GM18526 (cell line): ENCODE data around the gene NAT16.

Experiments used
- POLR2A ChIP-seq: IDR thresholded peaks from 3 replicates; pipeline ENCODE4 v1.6.1; 2011; ENCODE audit not compliant: insufficient read length; ENCODE audit errors: extremely low read depth

Gene NAT16

DNA sequence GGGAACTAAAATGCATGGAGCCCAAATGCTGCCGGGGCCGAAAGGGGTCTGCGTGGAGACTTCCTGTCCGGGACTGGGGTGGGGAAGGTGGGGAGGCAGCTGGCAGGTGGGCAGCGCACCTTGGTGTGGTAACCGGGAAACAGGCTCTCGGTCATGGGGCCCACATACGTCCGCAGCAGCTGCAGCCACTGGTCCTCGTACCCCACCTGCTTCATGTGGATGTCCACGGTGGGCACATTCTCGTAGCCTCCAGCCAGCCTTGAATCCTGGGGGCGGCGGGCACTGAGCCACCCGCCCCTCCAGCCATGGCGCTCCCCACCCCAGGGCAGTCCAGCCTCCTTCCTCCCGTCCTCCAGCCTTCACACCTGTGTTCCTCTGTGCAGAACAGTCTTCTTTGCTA, 27.4 kb upstream of the NAT16 start:
- TF ChIP-seq POLR2A: no peak

DNA sequence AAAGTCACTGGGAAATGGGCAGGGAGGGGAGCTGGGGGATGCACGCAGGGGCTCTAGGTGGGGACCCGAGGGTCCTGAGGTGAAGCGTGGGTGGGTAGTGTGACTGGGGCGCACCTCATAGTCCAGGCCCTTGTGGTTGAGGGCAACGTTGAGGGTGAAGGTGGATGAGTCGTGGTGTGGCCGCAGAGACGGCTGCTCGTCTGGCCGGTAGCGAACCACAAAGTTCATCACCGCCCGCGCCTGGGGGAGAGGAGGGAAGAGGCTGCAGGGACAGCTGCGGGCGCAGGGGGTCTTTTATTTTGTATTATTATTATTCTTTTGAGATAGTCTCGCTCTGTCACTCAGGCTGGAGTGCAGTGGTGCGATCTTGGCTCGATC, 26.6 kb upstream of the NAT16 start:
- no peak for TF ChIP-seq POLR2A

DNA sequence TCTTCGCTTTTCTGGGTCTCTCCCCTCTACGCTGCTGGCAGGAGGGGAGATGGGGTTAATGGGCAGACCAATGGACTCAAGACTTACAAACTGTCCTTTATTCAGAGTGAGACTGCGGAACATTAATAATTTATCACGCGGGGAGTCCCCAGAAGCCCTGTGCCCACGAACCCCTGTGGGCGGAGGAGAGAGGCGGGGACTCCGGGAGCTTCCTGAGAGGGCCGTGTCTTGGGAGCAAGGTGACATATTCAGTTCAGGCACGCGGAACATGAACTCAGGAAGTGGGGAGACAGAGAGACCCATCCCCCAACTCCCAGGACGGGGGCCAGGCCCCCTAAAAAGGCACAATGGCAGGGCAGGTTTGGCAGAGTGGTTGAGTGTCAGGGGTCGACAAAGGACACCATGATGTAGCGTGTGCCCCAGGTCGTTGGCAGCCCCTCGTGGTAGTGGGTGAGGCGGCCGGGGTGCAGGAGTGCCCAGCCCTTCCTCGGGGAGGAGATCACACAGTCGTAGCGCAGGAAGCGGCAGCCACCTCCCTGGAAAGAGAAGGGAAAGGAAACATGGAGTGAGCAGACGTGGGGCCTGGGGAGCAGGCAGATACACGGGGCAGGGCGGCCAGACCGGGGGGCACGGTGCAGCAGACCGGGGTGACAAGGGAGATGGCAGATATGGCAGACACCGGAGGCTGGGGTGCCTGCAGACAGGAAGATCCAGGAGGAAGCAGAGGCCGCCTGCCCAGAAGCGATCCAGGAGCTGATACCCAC, 26.0 kb upstream of the NAT16 start:
- TF ChIP-seq POLR2A: no peak

DNA sequence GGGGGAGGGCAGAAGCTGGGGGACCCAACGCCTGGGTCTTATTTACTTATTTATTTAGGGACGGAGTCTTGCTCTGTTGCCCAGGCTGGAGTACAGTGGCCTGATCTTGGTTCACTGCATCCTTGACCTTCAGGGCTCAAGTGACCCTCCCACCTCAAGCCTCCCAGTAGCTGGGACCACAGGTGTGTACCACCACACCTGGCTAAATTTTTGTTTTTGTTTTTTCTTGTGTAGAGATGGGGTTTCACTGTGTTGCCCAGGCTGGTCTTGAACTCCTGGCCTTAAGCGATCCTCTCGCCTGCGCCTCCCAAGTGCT, 22.5 kb upstream of the NAT16 start:
- TF ChIP-seq POLR2A: no peak

DNA sequence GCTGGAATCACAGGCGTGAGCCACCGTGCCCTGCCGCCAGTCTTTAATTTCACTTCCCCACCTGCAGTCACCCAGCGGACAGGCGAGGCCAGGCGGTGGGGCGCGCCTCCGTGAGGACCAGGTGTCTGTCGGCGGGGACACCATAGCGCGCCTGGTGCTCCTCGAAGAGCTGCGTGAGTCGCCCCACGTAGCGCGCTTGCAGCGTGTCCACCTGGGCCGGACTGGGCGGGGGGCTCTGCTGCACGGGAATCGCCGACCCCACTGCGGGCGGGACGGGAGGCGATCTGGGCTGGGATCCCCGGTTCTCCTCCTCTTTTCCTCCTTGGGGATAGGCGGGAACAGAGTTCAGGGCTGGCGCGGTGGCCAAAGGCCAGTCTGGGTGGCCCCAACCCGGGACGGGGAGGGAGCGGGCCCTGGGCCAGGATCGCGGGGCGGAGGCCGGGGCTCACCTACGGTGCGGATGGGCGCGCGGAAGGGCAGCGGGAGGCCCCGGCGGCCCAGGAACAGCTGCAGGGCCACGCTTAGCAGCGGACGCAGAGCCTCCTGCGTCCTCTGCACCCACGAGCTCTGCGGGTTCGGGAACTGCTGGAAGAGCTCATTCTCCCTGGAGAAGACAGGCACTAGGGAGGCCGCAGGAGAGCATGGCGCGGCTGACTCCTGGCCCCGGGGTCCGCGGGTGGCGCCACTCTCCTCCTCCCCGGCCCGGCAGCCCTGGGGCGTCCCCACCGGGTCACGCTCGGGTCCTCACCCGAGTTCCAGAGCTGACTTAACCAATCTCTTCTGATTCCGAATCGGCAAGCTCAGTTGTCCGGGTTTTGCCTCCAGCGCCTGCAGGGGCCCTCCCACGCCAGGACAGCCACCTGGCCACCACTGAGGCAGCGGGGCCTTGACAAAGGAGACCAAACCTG, 21.9 kb upstream of the NAT16 start:
- no peak for TF ChIP-seq POLR2A

DNA sequence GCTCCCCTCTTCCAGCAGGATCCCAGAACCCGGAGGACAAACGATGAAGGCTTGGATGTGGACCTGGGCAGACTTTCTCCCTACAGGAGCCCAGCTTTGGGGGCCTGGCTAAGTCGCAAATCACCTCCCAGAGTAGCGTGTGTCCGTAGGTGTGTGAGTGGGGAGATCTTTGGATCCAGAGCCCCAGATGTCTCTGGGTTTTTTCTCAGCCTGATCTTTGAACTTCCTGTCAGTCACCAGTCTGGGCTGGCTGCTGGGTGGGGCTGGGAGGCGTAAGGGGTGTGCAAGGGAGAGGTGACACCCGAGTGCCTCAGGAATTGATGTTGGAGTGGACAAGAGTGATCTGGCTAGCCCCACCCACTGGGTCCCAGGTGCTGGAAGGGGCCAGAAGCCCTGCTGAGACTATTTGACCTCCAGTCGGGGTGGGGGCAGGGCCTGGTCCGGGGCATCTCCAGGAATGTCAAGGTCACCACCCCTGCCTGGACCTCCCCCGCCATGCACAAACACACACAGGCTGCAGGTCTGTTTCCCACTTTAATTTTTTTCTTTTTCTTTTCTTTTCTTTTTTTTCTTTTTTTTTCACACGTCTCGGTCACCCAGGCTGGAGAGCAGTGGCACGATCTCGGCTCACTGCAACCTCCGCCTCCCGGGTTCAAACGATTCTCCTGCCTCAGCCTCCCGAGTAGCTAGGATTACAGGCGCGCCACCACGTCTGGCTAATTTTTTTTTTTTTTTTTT, 20.9 kb upstream of the NAT16 start, which contains the start of gene MOGAT3:
MOGAT3 (minus strand) TSS at position 175 of the 738 bp plus-strand sequence. CDS start 182 bp downstream, outside the sequence.
- TF ChIP-seq POLR2A: no peak

DNA sequence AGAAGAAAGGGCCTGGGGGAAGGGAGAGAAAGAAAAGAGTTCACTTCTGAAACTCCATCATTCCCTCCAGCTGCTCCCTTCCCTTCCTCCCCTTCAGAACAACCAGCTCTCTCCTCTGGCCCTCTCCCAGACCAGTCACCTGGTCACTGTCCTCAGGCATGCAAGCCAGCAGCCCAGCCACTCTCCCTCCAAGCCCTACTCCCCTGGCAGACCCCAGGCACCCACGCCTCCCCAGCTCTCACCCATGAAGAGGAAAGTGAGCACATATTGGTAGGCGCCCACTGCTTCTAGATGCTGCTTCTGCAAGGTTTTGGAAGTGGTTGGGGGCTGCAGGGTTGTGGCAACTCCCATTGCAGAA, 20.4 kb upstream of the NAT16 start:
- no peak for TF ChIP-seq POLR2A

DNA sequence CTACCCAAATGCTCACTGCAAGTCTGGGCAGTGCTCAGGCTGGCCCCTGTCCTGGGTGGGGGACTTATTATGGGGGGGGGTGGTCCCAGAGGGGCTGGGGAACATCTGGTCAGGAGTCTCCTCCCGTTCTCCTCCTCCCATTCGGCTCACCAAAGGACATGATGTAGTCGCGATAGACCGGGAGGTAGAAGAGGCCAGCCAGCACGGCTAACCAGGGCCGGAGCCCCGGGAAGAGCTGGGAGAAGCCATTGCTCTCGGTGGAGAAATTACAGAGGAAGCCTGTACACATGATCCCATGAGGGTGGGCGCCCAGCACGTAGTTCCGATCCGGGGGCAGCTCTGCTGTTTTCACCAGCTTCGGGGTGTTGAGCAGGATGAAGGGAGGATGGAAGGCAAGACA, 18.4 kb upstream of the NAT16 start:
- no peak for TF ChIP-seq POLR2A

DNA sequence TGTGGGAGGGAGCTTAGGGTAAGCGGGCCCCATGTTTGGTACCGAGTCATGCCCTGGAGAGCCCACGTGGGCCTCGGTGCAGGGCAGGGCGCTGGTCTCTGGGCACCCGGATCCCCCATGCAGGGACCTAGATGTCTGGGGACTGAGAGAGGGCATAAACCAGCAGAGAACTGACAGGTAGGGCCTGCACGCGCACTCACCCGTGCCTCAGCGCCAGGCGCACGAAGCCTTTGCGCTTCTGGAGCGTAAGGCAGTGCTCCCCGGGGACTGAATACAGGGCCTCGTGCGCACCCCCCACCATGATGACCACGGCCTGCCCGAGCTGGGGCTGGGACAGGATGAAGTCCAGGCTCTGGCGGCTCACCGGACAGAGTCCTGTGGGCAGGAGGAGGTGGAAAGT, 17.9 kb upstream of the NAT16 start:
- TF ChIP-seq POLR2A: no peak

DNA sequence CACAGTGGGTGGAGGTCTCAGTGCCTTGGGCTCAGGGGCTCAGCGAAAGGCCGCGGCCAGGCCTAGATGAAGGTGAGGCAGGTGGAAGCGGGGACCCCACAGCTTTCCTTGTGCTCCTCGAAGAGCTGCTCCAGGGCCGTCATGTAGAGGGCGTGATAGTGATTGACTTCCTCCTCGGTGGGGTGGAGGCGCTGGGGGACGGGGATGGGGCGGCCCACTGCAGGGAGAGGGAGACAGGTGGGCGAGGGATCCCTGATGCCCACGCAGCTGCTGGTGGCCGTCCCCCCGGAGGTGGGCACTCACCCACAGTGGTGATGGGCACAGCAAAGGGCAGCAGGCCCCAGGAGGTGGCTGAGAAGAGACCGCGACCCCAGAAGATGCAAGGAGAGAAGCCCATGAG, 15.8 kb upstream of the NAT16 start:
- no peak for TF ChIP-seq POLR2A

DNA sequence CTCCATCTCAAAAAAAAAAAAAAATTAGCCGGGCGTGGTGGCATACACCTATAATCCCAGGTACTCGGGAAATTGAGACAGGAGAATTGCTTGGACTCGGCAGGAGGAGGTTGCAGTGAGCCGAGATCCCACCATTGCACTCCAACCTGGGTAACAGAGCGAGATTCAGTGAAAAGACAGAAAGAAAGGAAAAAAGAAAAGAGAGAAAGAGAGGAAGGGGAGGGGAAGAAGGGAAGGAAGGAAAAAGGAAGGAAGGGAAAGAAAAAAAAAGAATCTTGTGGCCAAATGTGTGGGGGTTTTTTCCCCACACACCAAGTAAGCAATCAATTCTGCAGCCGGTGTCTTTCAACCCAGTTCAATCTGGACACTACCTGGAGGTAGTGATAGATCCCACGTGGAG, 9.0 kb upstream of the NAT16 start:
- TF ChIP-seq POLR2A: no peak

DNA sequence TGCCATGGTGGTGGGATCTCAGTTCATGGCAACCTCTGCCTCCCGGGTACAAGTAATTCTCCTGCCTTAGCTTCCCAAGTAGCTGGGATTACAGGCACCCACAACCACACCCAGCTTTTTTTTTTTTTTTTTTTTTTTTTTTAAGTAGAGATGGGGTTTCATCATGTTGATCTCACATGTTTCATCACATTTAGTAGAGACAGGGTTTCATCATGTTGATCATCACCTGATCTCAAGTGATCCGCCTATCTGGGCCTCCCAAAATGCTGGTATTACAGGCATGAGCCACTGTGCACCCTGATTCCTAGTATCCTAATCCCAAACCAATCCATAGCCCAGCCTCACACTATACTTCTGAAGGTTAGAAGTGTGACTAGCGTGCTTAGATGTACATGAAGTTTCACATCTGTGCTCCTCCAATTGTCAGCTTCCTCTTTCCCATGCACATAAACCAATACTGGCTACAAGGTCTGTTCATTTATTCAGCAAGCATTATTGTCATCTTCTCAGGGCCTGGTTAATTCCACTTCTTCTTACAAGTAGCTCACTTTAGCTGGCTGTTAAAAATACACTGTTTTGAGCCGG, 6.8 kb upstream of the NAT16 start:
- TF ChIP-seq POLR2A: no peak

DNA sequence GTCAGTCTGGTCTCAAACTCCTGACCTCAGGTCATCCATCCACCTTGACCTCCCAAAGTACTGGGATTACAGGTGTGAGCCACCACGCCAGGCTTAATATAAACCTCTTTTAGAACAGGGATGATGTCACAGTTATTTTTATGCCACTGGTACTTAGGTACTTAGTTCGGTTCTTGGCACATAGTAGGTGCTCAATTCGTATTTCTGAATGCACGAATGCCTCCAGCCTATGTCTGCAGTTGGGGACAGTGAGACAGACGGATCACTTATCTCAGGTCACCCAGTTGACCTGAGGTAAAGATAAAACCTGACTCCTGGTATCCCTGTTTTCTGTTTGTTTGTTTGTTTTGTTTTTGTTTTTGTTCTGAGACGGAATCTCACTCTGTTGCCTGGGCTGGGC, 6.1 kb upstream of the NAT16 start:
- TF ChIP-seq POLR2A: no peak

DNA sequence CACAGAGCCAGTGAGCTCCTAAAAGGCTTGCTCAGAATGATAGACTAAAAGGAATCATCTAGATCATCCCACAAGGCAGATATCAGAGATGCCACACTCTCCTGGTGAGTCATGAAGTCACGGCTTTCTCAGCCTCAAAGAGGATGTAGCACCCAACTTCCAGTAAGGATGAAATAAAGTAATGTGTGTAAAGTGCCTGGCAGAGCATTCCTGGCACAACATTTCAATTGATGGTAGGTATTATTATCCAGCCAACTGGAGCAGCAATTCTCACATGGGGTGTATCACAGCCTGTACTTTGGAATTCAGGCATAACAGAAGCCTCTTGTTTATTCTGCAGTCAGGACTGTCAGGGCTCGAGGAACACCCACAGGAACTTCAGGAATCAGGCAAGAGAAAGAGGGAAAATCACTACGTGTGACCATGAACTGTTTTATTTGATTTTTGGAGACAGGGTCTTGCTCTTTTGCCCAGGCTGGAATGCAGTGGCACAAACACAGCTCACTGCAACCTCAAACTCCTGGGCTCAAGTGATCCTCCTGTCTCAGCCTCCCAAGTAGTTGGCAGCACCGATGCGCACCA, 5.3 kb upstream of the NAT16 start:
- TF ChIP-seq POLR2A: no peak

DNA sequence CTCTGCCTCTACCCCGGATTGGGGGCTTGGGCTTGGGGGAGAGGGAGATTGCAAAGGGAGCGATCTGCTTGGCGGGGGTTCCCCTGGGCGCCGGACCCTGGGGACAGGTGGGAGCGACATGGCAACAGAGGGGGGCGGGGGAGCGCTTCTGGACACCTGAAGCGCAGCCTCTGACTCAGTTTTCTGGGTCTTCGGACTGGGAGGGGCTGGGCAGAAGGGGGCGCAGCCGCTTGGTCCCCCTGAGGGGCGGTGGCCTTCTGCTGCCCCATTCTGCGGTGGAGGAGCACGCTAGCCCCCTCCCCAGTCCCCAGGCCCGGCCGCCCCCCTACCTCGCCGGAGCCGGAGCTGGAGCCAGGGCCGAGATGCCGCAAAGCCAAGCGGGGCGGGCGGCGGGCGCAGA, 380 bp downstream of the NAT16 start:
- TF ChIP-seq POLR2A: no peak

DNA sequence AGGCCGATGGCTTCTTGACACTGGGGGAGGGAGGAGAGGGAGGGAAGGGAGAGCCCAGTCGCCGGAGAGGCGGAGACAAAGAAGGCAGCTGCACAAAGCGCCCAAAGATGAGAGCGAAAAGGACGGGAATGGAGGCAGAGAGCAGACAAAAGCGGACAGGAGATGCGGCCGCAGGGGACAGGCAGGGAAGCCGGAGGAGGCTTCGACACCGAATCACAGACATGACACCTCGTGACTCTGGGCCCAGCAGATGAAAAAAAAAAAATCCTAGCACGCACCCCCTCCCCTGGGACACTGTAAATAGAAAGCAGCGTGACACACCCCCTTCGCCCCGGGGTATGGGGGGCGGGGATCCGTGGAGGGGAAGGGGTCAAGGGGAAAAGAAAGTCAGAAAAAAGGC, 976 bp downstream of the NAT16 start:
- no peak for TF ChIP-seq POLR2A

DNA sequence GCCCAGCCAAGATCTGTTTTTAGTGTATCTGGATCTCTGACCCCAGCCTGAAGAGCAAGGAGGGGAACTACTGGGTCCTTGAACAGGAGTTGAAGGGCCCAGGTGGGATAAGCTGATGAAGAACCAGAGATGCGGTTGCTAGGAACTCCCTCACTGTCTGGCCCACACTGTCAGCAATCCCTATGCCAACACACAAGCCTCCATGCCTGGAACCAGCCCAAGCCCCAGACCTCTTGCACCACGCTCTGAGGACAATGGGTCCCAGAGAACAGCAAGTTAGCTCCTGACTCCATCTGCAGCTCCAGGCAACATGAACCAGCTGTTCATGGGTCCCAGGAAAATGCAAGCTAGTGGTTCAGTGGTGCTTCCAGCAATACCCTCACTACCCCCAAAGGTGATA, 2.4 kb downstream of the NAT16 start:
- TF ChIP-seq POLR2A: no peak
